HG03378 (cell line): ENCODE results near the gene HUS1B.

ENCODE experiments used
- ATAC-seq: cut with Tn5 transposase; IDR thresholded peaks from one replicate; pipeline ENCODE4 v1.9.1; 2021; ENCODE audit warnings: mild to moderate bottlenecking, moderate library complexity; ENCODE audit not compliant: unreplicated experiment

The HUS1B gene

DNA sequence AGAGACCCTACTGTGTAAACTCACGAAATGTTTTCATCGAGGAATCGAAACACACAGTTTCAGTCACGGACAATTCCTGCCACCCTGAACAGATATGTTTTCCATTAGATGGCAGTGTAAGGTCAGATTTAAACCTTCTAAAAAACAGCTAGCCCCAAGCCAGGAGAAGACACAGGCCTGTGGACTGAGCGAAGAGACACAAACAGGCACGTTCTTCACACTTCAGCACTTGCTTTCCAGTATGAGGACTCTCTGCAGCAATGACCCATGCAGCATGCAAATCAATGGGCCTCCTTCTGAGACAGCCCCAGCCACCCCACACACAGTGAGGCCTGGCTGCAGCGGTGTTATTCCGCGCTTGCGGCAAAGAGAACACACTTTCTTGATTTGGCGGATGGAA, 31.9 kb downstream of the HUS1B start:
- no peak for ATAC-seq

DNA sequence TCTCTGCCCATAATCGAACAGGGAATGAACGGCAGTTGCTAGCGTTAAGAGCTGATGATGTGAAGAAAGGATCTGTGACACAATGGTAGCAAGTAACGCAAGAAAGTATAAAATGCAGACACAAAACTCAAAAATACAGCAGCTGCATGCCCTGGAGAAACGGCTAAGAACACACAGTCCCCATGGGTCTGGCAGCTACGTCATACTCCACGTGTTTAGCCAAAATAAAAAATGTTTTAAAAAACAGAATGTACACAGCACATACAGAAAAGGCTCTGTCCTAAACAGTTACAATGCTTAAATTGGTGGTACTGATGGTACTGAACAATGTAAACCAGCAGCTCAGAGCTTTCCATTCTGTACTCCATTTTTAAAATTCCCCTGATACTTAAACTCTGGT, 34.4 kb downstream of the HUS1B start:
- no peak for ATAC-seq

DNA sequence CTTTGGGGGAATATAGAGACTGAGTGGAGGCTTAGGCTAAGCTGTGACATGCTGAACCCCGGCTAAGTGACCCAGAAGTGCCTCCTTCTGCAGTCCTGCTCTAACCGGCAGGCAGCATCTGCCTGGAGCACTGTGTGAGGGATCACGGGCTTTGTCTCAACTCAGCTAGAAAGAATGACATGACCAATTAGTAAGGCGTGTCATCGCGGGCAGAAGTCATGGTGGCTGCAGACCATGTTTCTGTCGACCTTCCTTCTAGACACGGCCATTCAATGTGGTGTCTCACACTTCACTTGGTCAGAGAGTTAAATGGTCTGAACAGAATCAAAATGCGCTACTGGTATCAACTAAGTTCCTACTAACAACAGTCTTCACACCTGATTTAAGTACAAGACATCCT, 35.0 kb downstream of the HUS1B start:
- ATAC-seq, result no peak

DNA sequence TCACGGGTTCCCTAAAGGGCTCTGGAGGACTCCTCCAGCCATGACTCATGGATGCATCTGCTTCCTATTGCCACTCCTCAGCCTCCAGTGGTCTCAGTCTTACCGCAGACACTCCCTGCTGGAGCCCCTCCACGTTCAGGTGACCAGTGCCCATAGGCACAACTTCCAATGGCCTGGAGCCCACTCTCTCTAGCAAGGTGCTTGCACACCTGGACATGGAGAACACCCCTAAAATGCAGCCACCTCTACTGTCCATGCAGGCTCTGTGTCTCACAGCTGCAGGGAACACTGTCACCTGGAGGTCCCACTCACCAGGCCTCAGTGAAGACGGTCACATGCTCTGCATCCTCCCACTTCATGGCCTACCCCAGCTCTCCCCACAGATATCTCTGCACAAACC, 36.0 kb downstream of the HUS1B start:
- ATAC-seq, result no peak

DNA sequence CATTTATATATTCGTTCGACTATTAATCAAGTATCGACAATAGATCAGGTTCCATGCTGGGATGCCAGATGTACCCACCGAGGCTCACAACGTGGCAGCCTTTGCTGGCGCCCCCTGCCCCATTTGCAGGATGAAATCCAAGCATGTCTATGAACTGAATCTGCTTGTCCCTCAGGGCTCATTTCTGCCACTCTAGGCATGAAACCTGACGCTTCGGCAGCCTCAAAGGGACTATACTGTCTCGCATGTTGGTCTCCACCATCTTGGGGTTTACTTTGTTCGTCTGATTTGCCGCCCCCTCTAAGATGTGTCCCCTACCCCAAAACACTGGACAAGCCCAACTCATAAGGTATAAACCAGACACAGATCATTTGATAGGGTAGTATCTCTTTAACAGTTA, 36.7 kb downstream of the HUS1B start:
- no peak for ATAC-seq

DNA sequence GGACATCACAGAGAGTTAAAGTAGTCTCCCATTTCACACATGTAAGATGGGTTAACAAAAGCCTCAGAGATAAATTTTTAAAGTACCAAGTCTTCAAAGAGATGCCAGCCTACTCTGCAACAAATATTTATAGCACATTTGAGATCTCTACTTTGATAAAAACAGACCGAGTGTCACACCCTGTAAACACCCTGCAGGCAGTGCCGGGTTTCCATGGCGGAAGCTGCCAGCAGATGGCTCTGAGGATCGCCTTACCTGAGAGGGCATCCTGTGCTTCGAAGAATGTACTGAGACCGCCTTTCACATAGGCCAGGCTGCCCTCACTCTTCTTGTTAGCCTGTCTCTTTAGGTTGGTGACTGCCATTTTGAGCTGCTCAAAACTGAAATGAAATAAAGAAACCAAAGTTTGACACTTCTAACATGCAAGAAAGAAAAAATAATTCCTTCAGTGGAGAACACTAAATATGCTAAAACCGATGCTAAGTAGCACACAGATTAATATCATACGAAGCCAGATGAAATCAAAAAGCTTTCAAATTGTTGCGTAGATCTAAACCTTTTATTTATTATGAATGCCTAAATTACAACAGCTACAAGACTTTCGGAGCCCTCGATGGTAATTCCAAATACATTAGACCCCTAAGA, 39.3 kb downstream of the HUS1B start:
- no peak for ATAC-seq

DNA sequence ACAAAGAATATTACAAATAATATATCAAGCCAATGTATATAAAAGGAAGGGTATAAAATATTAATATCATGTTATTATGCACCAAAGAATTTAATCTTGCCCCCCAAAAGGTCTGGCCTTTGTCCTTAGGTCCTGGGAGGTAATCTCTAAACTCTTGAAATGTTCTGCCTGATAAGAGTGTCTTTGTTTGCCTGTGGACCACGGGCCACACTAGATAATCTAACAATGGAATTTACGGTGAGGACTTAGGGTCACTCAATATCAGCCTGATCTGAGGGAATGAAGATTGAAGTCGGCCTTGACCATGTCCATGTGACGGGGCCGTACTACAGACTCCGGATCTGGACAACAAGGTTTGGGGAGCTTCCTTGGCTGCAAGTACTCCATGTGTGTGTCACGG, 42.9 kb downstream of the HUS1B start:
- ATAC-seq, result no peak

DNA sequence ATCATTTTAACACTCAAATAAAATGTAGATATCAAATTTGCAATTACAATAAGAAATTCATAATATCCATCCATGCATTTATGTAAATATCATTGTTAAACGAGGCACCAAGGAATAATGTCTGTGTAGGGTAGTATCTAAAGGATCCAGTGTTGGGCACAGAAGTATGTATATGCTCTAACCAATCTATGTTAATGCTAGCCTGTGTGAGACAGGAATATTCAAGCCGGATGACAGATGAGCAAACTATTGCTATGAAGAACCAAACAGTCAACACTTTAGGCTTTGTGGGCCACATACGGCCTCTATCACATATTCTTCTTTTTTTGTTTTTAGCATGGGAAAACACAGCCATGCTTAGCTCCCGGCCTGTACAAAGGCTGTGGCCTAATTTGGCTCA, 45.0 kb downstream of the HUS1B start:
- ATAC-seq, result no peak

DNA sequence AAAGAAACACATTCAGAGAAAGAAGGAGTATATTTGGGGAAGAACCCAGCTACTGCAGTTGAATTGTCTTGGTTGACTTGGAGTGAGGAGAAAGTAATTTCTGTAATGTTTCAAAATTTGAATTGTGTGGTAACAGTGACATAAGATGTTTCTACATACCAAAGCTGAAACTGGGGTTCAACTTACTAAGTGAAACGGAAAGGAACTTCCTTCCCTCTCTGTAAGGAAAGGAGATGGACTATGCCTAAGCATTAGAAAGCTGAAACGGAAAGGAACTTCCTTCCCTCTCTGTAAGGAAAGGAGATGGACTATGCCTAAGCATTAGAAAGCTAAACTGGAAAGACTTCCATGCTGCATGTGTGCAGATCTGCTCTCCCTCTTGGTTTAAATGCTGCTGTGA, 46.0 kb downstream of the HUS1B start:
- ATAC-seq, result no peak

DNA sequence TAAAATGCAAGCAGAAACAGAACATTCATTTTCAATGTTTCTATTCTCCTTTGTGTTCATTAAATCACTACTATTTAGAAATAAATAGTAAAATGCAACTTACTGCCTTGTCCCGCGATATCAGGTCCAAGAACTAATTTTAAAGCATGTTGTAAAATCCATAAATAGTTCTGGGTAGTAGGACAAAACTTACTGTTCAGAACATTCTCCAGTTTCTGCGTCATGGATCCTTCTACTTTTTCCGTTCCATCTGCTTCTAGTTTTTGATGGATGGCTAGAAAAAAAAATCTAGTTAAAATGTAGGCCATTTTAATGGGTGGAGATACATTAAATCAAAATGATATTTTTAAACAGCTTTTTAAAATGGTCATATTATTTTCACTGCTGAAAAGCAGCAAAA, 47.0 kb downstream of the HUS1B start:
- ATAC-seq, result no peak

DNA sequence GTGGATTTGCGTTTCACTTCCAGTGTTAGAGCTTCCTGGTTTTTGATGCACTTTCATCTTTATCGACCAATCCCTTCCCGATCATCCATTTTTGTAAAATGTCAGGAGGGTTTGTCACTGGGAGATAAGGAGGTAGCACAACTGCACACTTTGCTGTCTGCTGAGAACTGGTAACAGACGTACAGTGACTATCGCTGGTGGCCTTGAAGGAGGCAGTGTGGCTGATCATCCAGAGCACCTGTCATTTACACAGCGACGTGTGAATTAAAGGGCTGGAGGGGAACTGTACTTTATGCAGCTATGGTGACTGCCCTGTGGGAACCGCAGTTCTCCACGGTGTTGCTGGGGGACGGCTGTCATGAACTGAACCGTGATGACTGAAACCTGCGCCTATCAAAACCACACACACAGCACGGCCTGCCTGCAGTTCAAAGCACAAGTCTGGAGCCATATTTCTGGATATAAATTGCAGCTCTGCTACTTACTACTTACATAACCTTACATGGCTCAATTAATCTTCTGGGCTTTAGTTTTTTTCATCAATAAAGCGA, 50.0 kb downstream of the HUS1B start:
- no peak for ATAC-seq
